Stimulated activated CD8-positive, alpha-beta memory T cell treated with anti-CD3 and anti-CD28 coated beads, Interleukin-7, amount 100 ng/mL, for 48 hours (primary cell): Measurements from ENCODE around the gene CACNB1.

Experiments used
- DNase-seq, 2 donors: peaks; one replicate each; pipeline ENCODE4 v3.0.0-alpha.2; 2020; ENCODE audit warnings: low read depth in 1 of 2; ENCODE audit errors: extremely low read depth in 1 of 2

CACNB1 gene

GRCh38 chr17:39225959-39226683, 28.7 kb upstream of the CACNB1 start:
- DNase-seq: peak in 1 of 2 donors; percentile 59

GRCh38 chr17:39225308-39225958, 28.0 kb upstream of the CACNB1 start, which contains the start of gene STAC2:
STAC2 (minus strand) TSS chr17:39225945; CDS start chr17:39225502, 443 bp downstream.
- DNase-seq: no peak

- no peak for DNase-seq
Observed at GRCh38 chr17:39224778-39225307, 27.4 kb upstream of the CACNB1 start.

- no peak for DNase-seq
Observed at GRCh38 chr17:39223907-39224777, 26.7 kb upstream of the CACNB1 start.

- DNase-seq: no peak
Observed at GRCh38 chr17:39222866-39223834, 25.7 kb upstream of the CACNB1 start.

GRCh38 chr17:39222151-39222550, 24.7 kb upstream of the CACNB1 start:
- no peak for DNase-seq

GRCh38 chr17:39221572-39221971, 24.1 kb upstream of the CACNB1 start:
- no peak for DNase-seq

- no peak for DNase-seq
Observed at GRCh38 chr17:39219647-39220154, 22.2 kb upstream of the CACNB1 start.

GRCh38 chr17:39218906-39219305, 21.4 kb upstream of the CACNB1 start:
- no peak for DNase-seq

- DNase-seq: no peak
Observed at GRCh38 chr17:39217734-39218369, 20.4 kb upstream of the CACNB1 start.

GRCh38 chr17:39213852-39214251, 16.4 kb upstream of the CACNB1 start:
- DNase-seq: no peak

GRCh38 chr17:39212841-39213480, 15.5 kb upstream of the CACNB1 start:
- DNase-seq: no peak

- no peak for DNase-seq
Observed at GRCh38 chr17:39212195-39212810, 14.8 kb upstream of the CACNB1 start.

GRCh38 chr17:39210093-39210434, 12.6 kb upstream of the CACNB1 start:
- DNase-seq: no peak

GRCh38 chr17:39209317-39210092, 12.0 kb upstream of the CACNB1 start:
- peak in 1 of 2 donors; percentile 64 for DNase-seq

GRCh38 chr17:39208893-39209292, 11.4 kb upstream of the CACNB1 start:
- no peak for DNase-seq

- no peak for DNase-seq
Observed at GRCh38 chr17:39208136-39208535, 10.7 kb upstream of the CACNB1 start.

- no peak for DNase-seq
Observed at GRCh38 chr17:39205112-39205526, 7.7 kb upstream of the CACNB1 start.
